DMS79 treated with DMSO at 0.1 percent for 48 hours (cell line): Measurements from ENCODE around the gene DOLPP1.

Experiments used
- DNase-seq: peaks from one replicate; lab custom pipeline; 2025; lab: John Stamatoyannopoulos, UW

The DOLPP1 gene

GRCh38 chr9:129064499-129064908 lies 16.4 kb upstream of the DOLPP1 start:
- DNase-seq = no peak

GRCh38 chr9:129068110-129068509 lies 12.8 kb upstream of the DOLPP1 start:
- no peak for DNase-seq

- no peak for DNase-seq
Measured at GRCh38 chr9:129068990-129069861, 11.7 kb upstream of the DOLPP1 start.

GRCh38 chr9:129069862-129070641 lies 10.9 kb upstream of the DOLPP1 start:
- no peak for DNase-seq

GRCh38 chr9:129070696-129071525 lies 10.0 kb upstream of the DOLPP1 start:
- no peak for DNase-seq

GRCh38 chr9:129071526-129072126 lies 9.3 kb upstream of the DOLPP1 start:
- DNase-seq = no peak

GRCh38 chr9:129072171-129072570 lies 8.7 kb upstream of the DOLPP1 start:
- no peak for DNase-seq

GRCh38 chr9:129073404-129073803 lies 7.5 kb upstream of the DOLPP1 start:
- DNase-seq = no peak

GRCh38 chr9:129074106-129074505 lies 6.8 kb upstream of the DOLPP1 start:
- no peak for DNase-seq

GRCh38 chr9:129075996-129076639 lies 4.8 kb upstream of the DOLPP1 start:
- DNase-seq = no peak

- no peak for DNase-seq
Measured at GRCh38 chr9:129076640-129077037, 4.3 kb upstream of the DOLPP1 start.

GRCh38 chr9:129077236-129077635 lies 3.7 kb upstream of the DOLPP1 start:
- DNase-seq = no peak

- no peak for DNase-seq
Measured at GRCh38 chr9:129078691-129079503, 2.0 kb upstream of the DOLPP1 start.

GRCh38 chr9:129079829-129080228 lies 1.1 kb upstream of the DOLPP1 start:
- DNase-seq = no peak

GRCh38 chr9:129080298-129080600 lies 662 bp upstream of the DOLPP1 start:
- peak; percentile 4 for DNase-seq

GRCh38 chr9:129081388-129081904 lies 535 bp downstream of the DOLPP1 start:
- peak; percentile 28 for DNase-seq

GRCh38 chr9:129084087-129084486 lies 3.2 kb downstream of the DOLPP1 start:
- DNase-seq = no peak

- DNase-seq = no peak
Measured at GRCh38 chr9:129089246-129089645, 8.3 kb downstream of the DOLPP1 start.

- DNase-seq = no peak
Measured at GRCh38 chr9:129093602-129094386, 12.9 kb downstream of the DOLPP1 start.
